Measurements from ENCODE around the gene G3BP2. TPM values are rescaled to one million over a fixed set of nuclear protein-coding genes. Genes with fewer than 3 reads are reported as not detected.
A peak's percentile ranks its signal among the peaks of the same experiment; 100 is the strongest.
"Not testable (repeated sequence)": the region's sequence is repeated elsewhere in the genome, so short reads cannot be mapped to it uniquely, and the experiment has no call there.

G3BP2 gene
- total RNA-seq = 78.3 TPM
- long read RNA-seq, full-length matches to known transcripts = 56 of 80 reads
- long read RNA-seq, partial matches to known transcripts = 9 of 80 reads
- long read RNA-seq, other reads (novel, unspliced or antisense) = 15 of 80 reads

- intact Hi-C loops (cut with DNase I) = loop anchor here (1.0 kb wide), 1 partner anchor 51 kb away; the partner anchor contains the start of gene USO1
- peak; percentile 99 for DNase-seq (ENCODE audit: low spot score)
These were observed at the start of gene G3BP2 for GRCh38 chr4:75673027-75673958. G3BP2 (minus strand) TSS chr4:75673411; CDS start chr4:75662025, 11,386 bp downstream.

DNA sequence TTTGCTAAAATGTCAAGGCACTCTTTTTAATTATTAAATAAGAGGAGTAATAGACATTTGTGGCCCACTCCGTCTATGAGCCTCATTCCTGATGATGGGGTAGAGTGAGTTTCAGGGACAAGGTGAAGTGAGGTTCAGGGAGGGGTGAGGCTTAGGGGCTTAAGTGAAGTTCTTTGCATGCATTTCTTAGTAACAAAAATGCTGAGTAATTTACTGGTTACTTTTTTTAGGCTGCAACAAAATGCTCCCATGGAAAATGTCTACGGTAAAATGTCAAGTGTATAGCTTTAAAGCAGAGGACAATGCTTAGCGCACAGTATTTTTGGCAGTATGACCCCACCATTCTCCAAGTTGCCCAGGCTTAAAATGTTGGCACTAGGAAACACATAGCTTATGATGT lies 49.2 kb upstream of the G3BP2 start:
- no peak for DNase-seq (ENCODE audit: low spot score)
- intact Hi-C loops (cut with DNase I) = loop anchor here (10.0 kb wide), 1 partner anchor 208 kb away; the partner anchor contains the start of genes RCHY1 and THAP6

- intact Hi-C loops (cut with DNase I) = no loop called here
- DNase-seq (ENCODE audit: low spot score) = no peak
These were observed 45.3 kb upstream of the G3BP2 start for GRCh38 chr4:75718529-75718928.

DNA sequence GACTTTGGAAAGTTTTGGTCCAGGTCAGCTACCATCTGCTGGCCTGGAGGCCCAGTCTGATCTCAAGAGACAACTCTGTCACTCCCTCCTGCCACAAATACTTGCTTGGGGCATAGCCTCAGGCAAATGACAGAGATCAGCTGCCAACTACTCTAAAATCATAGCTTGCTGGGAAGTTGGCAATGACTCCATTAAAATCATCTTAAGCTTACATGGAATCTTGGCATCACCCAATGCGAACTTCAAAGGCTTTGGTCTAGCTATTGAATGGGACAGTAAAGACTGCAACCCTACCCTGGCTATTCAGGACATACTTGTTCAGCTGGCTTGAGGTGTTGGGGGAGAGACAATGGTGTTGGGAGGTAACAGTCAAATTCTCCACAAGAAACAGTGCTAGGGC lies 44.2 kb upstream of the G3BP2 start:
- no peak for DNase-seq (ENCODE audit: low spot score)
- intact Hi-C loops (cut with DNase I) = no loop called here

DNA sequence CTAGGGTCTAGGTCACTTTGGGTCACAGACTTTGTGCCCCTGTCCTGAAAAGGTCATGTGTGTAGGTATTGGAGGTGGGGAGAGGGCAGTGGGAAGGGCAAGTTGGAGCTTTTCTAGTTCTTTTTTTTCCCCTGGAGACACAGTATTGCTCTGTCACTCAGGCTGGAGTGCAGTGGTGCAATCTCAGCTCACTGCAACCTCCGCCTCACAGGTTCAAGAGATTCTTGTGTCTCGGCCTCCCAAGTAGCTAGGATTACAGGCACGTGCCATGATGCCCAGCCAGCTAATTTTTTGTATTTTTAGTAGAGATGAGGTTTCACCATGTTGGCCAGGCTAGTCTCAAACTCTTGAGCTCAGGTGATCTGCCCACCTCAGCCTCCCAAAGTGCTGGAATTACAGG lies 42.8 kb upstream of the G3BP2 start:
- intact Hi-C loops (cut with DNase I) = not testable (repeated sequence)

DNA sequence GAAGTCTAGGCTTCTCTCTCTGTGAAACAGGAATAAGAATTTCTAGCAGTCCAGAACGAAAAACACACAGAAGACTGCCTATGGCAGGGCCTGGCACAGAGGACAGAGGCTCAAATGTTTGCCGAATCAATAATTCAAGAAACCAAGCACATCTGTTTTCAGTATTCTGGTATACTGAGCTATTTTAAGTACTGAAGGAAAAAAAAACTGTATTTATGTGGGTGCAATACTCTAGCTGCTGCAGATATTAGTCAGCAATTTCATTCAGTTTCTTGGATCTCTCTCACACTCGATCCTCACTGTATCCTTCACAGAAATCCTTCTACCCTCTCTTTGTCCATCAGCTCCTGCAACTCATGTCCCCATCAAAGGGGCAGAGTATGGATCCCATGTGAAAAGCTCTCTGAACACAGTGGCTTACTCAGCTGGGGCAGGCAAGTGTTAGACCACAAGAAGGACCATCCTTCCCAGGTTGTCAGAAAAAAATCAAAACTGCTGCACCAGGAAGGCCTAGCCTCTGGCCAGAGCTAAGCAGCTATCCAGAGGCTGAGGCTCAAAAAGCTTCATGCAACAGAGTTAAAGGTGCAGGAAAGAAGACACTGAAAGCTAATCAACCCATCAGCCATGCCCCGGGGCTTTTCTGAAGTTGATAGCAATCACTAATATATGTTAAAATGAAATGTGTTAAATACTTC lies 42.0 kb upstream of the G3BP2 start:
- DNase-seq (ENCODE audit: low spot score) = no peak
- intact Hi-C loops (cut with DNase I) = no loop called here

More for the DNA sequence above, 42.8 kb upstream of the G3BP2 start:
- DNase-seq (ENCODE audit: low spot score) = not testable (repeated sequence)

GRCh38 chr4:75714704-75715103 lies 41.5 kb upstream of the G3BP2 start:
- intact Hi-C loops (cut with DNase I) = no loop called here
- DNase-seq (ENCODE audit: low spot score) = no peak

DNA sequence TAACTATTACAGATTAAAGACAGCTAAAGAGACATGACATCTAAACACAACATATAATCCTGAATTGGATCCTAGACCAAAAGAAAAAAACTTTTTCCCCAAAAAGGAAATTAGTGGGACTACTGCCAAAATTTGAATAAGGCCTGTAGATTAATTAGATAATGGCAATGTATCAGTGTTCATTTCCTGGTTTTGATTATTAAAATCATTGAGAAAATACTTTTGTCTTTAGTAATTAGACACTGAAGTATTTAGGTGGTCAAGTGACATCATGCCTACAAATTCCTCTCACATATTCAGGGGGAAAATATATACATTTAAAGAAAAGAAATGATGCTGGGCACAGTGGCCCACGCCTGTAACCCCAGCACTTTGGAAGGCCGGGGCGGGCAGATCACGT lies 40.8 kb upstream of the G3BP2 start:
- intact Hi-C loops (cut with DNase I) = no loop called here
- DNase-seq (ENCODE audit: low spot score) = no peak

GRCh38 chr4:75710246-75710645 lies 37.0 kb upstream of the G3BP2 start:
- DNase-seq (ENCODE audit: low spot score) = no peak
- intact Hi-C loops (cut with DNase I) = no loop called here

DNA sequence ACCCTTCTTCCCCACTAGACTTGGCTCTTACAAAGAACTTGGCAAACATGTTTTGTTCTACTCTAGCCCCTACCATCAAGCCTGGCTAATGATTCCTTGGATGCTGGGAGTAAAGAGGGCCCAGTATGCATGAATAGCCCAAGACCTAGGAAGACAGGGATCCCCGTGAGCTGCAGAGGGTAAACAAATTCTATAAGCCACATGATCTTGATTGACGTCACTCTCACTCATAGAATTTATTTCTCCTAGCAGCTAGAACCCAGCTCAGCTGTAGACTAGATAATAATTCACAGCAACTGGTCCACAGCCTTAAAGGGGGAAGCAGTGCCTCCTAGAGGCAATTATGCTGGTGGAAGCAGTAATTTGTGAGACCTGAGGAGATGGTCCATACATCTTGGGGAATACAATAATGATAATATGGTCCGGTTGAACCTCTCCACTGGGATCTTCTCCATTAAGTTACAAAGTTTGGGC lies 35.0 kb upstream of the G3BP2 start:
- no peak for DNase-seq (ENCODE audit: low spot score)
- intact Hi-C loops (cut with DNase I) = no loop called here

- DNase-seq (ENCODE audit: low spot score) = no peak
- intact Hi-C loops (cut with DNase I) = no loop called here
These were observed 32.2 kb upstream of the G3BP2 start for GRCh38 chr4:75705198-75705977.

DNA sequence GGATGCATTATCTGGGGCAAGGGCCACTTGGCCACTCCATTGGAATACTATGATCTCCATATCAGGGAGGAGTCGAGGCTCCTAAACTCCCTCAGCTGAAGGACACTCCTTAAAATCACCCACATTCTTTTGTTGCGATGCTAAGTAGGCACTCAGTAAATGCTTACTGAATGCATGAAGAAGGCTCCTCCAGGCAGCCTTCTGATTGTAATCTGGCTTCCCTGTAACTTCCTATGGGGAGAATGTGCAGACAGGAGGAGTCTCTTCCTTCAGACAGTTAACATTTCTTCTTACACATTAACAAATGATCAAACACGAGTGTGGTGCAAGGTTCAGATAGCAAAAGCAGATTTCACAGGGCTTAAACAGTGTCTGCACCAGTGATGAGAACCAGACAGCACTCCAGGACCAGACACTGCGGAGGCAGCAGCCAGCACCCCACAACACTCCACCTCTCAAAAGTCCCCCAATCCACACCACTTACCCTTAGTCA lies 29.8 kb upstream of the G3BP2 start:
- no peak for DNase-seq (ENCODE audit: low spot score)
- intact Hi-C loops (cut with DNase I) = no loop called here

DNA sequence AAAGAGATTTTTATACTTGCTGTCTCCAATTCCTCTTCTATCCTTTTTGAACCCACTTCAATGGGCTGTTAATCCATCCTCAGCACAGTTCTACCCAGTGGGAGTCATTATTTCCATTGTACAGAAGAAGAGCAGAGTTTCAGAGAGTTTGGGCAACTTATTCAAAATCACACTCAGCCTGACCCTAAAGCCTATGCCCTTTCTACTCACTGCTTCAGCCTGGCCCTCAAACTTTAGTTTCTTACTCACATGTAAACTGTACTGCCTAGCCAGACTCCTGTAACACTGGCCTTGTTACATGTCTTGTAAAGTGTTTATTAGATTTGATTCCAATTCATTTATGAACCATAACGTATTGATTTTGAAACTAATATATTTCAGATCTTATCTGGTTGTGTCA lies 26.1 kb upstream of the G3BP2 start:
- intact Hi-C loops (cut with DNase I) = no loop called here
- DNase-seq (ENCODE audit: low spot score) = no peak

DNA sequence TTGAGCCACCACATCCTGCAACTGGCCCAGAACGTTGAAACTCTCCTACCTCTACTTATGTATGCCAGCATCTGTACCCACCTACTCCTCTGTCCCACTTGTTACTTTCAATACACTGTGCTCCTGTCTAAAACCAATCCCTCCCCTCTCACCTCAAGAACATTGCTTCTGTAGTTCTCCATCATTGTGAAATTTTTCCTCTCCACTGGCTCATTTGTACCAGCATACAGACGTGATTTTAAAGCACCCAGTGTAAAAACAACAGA lies 25.7 kb upstream of the G3BP2 start:
- no peak for DNase-seq (ENCODE audit: low spot score)
- intact Hi-C loops (cut with DNase I) = no loop called here

GRCh38 chr4:75698162-75698962 lies 25.2 kb upstream of the G3BP2 start:
- DNase-seq (ENCODE audit: low spot score) = no peak
- intact Hi-C loops (cut with DNase I) = no loop called here

- no peak for DNase-seq (ENCODE audit: low spot score)
- intact Hi-C loops (cut with DNase I) = no loop called here
These were observed 23.4 kb upstream of the G3BP2 start for GRCh38 chr4:75696581-75696980.

- no peak for DNase-seq (ENCODE audit: low spot score)
- intact Hi-C loops (cut with DNase I) = no loop called here
These were observed 22.9 kb upstream of the G3BP2 start for GRCh38 chr4:75696071-75696470.

- intact Hi-C loops (cut with DNase I); DNase-seq (ENCODE audit: low spot score): not testable (repeated sequence)
These were observed 18.9 kb upstream of the G3BP2 start for GRCh38 chr4:75692066-75692465.

DNA sequence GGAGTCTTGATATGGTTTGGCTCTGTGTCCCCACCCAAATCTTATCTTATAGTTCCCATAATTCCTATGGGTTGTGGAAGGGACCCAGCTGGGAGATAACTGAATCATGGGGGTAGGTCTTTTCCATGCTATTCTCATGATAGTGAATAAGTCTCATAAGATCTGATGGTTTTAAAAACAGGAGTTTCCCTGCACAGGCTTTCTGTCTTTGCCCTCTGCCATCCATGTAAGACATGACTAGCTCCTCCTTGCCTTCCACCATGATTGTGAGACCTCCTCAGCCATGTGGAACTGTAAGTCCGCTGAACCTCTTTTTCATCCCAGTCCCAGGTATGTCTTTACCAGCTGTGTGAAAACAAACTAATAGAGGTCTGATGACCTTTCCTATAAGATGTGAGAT lies 13.9 kb upstream of the G3BP2 start:
- DNase-seq (ENCODE audit: low spot score); intact Hi-C loops (cut with DNase I): not testable (repeated sequence)

Measured in cardiac septum (tissue), 1 donor.